Eye (tissue), 1 donor: ENCODE results near the gene AP5B1.
"Not testable (repeated sequence)": the region's sequence is repeated elsewhere in the genome, so short reads cannot be mapped to it uniquely, and the experiment has no call there.

ENCODE experiments used
- DNase-seq: peaks from one replicate; pipeline ENCODE4 v3.0.0-alpha.2; 2015

AP5B1 gene

DNA sequence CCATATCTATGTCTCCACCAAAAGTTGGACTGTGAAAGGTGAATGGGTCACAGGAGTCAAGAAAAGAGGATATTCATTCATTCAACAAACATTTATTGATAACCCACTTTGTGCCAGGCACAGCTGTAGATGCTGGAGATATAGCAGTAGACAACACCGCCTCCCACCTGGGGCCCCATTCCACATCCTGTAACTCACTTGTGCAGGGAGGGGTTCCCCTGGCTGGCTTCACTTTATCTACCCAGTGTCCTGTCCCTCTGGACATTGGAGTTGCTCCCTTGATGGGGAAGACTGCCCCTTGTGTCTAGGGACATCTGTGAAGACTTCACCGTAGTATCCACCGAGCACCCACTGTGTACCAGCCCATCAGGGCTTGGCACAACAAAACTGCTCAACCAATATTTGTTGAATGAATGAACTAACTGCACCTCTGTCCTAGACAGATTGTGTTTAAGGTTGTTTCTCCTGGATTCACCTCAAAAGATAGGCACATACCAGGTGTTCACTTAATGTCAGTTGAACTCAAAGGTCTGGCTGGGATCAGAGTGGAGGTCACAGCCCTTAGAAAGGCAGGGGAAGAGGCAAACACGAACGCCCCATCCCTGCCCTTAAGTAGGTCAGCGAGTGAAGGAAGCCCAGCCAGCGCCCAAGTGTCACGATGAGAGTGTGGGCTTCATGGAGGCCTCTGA lies 4.7 kb upstream of the AP5B1 start:
- peak; percentile 25 for DNase-seq

DNA sequence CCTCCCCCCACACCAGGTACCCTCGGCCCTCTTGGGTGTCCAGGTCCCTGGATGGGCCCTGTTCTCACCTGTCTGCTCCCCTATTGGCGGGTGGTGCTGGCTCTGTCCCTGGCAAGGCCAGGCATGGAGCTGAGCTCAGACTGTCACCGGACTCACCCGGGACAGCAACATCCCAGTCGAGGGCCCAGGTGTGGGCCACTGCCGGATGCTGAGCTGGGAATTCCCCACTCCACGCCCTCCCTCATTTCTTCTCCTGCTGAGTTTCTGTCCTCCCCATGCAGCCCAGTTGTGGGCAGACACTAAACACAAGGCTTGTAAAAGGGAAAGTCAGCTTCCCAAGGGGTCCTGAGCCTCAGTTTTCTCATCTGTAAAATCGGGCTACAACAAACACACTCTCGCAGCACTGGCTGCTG lies 2.0 kb upstream of the AP5B1 start:
- no peak for DNase-seq

DNA sequence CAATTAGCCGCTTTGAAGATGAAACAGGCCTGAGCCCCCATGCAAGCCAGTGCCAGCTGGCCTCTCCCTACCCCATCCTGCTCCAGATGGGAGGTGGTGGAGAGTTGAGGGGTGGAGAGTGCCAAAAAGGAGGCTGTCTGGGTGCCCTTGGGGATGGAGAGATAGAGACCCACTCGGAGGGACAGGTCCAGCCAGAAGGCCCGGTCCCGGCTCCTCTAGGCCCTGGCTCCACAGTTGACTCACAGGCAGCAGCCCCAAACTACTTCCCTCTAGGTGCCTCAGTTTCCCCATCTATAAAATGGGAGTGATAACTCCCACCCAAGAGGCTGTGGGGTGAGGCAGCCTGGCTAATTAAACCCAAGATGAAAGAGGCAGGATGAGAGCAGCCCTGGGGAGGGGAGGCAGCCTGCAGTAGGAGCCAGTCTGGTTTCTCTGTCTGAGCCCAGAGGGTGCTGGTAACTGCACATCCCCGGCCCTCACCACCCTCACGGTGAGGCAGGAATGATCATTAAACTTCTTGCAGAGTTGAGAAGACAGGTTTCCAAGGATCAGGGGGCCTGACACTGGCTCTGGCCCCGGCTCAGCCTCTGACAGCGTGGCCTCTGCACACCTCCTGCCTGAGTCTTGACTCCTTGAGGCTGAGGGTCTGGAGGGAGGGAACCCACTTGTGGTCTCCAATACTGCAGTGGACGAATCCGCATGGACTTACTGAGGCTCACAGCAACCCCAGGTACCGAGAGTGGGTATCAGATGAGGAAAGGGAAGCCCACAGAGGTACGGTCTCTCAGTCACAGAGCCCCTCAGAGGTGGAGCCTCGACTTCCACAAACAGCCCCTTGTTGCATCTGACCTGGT lies 1.4 kb upstream of the AP5B1 start:
- DNase-seq = no peak

DNA sequence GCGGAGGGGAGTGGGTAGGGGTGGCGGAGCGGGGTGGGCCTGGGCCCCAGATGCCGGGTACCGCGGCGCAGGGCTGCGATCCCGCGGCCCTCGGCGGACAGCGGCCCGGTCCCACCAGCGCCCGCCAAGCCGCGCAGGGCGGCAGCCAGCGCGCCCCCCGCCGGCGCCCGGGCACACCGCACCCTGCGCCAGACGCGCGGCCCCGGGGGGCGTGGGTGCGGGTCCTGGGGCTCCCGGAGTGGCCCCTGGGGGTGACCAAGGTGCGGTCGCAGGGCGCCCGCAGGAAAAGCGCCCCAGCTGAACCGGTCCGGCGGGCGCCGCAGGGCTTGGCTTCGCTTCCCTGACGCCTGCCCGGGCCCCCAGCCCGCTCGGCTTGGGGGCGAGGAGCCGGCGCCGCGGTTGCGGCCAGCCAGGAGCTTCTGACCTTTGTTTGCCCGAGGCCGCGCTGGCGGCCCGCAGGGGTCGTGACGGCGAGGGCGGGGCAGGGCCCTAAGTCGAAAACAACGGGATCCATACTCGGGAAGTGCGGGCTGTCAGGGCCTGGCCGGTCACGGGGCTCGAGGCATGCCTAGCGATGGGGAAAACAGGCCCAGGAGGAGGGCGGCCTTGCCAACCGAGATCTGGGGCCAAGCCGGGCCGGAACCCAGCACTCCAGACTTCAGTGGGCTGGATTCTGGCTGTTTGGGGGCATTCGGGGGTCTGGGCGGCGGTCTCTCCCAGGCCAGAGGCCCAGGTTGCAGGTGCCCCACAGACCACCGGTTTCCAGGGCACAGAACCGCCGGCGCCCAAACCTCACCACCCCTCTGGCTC lies 581 bp upstream of the AP5B1 start:
- peak; percentile 51 for DNase-seq

DNA sequence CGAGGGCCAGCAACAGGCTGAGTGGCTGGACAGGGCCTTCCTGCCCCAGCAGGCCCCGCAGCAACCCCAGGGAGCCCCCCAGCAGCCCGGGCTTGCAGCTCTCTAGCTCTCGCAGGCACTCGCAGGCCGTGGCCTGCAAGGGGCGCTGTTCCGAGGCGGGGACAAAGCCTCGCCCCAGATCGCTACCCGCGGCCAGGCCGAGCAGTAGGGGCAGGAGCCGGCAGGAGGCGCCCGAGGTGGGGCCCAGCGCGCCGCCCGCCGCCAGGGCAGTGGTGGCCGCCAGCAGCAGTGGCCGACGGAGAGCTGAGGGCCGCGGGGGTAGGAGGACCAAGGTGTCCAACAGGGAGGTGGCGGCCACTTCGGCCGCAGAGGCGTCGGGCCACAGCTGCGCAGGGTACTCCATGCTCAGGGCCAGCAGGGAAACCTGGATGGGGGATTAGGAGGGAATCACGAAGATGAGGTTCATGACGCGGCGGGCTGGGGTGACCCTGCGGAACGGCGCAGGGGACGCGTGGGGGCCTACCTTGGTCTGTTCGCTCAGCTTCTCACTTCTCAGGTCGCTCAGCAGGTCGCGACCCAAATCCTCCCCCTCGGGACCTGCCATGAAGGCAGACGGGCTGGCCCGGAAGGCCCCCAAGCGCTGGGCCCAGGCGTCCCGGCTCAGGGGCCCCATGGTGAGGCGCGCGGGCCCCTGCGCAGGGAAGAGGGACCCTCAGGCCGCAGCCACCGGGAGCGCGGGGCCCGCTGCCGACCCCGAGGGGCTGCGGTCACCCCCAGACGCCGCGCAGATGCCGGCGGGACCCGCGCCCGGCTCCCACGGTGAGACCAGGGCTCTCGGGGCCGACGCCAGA lies 632 bp downstream of the AP5B1 start:
- peak; percentile 81 for DNase-seq

DNA sequence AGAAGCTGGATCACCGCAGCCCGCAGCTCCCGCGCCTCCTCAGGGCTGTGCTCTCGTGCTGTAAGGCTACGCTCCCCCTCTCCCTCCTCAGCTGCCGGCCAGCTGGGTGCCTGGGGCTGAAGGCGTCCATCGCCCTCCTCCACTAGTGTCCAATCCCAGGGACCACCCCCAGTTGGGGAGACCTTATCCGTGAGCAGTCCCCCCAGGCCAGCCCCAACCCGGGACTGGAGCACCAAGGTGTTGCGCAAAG lies 1.2 kb downstream of the AP5B1 start:
- no peak for DNase-seq

DNA sequence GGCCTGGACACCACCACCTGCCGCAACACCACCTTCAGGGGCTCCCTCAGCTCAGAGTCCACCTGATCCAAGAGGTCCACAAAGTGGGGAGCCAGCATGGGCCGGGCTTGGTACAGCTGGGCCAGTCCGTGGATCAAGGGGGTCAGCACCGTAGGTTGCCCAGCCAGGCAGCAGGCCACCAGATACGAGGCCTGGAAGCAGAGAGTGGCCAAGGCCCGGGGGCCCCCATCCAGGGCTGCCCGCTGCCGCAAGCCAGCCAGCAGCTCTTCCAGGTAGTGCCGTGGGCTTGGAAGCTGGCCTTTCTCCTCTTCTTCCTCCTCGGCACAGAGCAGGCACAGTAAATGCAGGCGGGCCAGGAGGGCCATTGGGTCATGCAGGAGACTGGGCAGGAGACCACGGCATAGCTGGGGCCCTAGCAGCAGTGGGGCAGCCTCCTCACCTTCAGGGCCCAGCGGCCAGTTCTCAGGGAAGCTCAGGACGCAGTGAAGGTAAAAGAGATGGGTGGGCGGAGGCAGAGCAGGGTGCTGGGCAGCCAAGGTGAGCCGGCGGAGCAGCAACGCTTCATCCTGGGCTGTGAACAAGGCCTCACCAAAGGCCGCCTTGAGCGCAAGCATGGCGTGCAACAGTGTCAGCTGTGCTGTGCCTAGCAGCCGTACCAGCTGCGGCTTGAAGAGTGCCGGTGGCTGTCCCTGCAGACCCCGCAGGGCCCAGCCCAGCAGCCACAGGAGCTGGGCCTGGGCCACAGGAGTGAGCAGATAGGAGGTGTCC lies 1.7 kb downstream of the AP5B1 start:
- DNase-seq = no peak

DNA sequence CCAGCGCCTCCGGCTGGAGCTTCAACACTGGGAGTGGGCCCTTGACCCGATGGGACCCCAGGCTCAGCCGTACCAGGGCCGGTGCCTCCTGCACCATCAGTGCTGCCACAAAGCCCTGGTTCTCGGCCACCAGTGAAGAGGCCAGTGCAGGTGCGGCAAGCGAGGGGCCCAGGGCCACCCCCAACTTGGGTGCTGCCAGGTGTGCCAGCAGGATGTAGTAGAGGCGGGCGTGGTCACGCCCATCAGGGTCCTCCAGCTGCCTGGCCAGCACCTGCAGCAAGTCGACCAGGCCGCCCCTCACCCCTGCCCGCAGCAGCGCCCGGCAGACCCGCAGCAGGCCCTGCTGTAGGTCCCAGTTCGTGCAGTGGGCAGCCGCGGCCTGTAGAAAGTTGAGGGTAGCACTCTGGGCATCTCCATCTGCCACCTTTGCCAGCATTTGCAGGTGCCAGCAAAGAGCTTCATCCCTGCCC lies 2.3 kb downstream of the AP5B1 start:
- no peak for DNase-seq

DNA sequence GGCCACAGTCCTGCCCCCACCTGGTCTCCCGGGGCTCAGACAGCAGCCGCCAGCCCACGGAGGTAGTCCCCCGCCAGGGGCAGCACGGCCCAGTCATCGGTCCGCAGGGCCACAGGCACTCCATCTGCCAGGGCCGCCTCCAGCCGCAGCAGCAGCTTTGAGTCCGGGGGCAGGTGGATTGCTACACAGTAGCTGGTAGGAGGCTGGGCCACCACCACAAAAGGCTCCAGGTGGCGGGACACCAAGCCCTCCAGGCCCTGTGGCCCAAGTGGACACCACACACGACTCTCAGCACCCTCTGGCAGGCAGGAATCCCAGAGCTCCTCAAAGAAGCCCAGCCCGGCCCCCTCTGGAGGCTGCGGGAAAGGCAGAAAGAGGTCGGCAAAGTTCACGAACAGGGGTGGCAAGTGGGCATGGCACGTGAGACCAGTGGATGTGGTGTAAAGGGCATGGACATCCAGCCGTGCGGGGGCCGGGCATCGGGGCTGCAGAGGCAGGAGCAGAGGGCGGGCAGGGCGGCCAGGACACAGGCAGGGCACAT lies 2.9 kb downstream of the AP5B1 start:
- DNase-seq = no peak

DNA sequence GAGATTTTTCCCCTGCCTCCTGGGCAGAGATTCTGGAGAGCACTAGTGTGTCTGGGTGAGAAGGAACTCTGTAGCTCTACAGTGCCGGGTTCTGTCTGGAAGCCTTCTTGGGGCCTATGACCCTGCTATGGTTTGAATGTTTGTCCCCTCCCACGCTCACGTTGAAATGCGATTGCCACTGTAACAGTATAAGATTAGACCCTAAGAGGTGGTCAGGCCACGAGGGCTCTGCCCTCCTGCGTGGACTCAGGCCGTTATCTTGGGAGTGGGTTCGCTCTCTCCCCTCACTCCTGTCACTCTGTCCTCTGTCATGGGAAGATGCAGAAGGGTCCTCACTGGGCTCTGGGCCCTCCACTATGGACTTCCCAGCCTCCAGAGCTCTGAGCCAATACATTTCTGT lies 3.5 kb downstream of the AP5B1 start:
- DNase-seq = no peak

DNA sequence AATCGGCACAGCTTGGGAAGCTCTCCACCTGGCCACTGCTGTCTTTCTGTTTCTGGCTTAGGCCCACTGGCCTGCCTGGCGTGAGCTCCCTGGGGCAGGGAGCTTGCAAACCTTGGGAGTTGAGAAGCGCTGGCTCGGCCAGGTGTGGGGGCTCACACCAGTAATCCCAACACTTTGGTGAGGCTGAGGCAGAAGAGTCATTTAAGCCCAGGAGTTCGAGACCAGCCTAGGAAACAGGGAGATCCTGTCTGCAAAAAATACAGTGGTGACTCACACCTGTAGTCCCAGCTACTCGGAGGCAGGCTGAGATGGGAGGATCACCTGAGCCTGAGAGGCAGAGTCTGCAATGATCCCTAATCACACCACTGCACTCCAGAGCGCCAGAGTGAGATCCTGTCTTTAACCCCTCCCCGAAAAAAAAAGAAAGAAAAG lies 4.0 kb downstream of the AP5B1 start:
- DNase-seq = no peak

DNA sequence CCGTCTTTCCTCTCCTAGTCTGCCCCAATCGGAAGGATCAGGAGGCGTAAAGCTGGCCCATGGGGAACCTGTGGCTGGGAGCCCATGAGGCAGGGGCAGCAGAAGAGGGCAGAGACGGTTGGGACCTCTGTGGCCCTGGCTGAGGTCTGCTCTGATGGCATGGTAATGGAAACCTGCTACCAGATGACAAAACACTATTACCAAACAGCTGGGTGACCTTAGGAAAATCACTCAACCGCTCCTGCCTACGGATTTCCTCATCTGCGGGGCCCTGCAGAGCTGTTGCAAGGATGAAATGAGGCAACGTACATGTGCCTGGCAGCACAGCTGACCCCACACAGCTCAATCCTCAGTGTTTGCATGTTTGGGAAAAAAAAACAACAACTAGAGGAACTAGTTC lies 4.6 kb downstream of the AP5B1 start:
- no peak for DNase-seq

DNA sequence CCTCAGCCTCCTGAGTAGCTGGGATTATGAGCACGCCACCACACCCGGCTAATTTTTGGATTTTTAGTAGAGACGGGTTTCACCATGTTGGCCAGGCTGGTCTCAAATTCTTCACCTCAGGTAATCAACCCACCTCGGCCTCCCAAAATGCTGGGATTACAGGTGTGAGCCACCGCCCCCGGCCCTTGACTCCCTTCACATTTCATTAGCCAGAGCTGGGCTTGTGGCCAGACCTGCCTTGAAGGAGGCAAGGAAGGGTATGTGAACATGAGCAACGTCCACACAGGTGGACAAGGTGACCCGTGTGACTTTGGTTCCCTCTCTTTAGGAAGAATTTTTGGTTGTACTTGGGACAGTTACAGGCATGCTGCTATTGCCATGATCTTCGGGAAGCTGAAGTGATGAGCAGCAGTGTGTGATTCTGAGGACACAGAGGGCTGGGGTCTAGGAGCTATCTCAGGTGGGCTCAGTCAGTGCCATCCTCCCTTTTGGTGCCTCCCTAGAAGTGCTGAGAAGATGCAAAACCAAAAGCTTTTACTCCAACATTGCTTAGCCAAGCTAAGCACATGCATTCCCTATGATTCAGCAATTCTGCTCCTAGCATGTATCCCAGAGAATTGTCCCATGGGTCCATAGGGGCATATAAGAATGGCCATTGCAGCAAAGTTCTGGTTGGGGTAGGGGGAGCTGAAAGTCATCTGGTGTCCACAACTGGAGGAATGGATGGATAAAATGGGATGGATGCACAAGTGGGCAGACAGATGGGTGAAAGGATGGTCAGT lies 6.1 kb downstream of the AP5B1 start:
- no peak for DNase-seq

DNA sequence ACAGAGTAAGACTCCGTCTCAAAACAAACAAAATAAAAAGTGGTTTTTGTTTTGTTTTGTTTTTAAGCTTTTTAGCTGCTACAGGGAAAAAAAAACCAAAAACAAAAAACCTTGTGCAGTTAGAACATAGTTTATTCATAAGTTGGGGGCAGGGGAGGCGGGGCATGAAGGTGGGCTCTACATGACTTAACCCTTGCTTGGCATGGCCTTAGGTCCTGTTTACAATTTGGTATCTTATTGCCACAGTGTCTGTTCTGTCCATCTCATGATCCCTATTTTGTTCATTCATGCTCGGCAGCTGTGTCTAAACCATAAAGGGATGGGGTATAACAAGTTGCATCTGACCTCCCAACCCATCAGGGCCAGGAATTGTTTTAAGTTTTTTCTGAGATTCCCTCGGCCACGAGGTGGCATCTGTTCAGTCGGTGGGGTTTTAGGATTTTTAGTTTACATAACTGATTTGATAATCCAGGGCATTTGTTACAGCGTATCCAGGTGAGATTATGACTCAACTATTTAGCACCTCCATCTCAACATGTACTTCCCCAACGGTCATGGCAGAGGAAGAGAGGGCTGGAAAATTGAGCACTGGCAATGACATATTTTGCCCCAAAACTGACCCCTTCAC lies 6.9 kb downstream of the AP5B1 start:
- no peak for DNase-seq

DNA sequence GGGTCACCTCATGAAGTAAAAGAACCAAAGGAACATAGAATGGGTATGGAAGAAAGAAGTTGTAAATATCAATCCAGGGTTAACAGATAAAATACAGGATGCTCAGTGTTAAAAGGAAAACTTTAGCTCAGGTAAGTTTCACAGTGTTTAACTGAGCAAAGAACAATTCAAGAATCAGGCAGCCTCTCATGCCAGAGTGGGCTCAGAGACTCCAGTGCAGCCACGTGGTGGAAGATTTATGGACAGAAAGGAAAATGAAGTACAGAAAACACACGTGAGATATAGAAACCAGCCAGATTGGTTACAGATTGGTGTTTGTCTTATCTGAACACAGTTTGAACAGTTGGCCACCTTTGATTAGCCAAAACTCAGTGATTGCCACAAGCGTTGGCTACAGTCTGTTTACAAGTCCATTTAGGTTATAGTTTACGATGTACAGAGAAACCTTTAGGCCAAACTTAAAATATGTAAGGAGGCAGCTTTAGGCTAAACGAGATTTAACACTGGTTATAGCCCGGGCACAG lies 9.1 kb downstream of the AP5B1 start:
- no peak for DNase-seq

DNA sequence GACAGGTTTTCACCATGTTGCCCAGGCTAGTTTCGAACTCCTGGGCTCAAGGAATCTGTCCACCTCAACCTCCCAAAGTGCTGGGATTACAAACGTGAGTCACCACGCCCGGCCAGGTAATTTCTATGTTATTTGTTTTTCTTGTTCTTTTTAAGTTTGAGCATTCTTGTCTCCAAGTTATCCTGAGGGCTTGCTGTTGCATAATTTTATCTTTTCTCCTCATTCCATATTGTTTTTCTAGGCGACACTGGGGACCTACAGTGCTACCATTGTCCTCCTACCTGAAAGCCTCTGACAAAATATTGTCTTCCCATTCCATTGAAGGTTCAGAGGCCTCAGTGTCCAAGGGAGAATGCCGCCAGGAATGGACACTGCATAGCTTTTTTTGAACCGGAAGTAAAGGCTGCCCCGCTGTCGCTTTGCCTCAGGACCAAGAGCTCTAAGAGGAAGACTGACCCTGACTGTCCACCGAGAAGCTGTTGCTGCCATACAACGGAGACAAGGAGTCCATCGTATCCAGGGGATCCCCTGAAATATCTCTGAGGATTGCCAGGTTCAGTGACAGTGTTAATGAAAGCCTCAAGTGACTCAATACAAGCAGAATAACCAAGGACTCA lies 9.7 kb downstream of the AP5B1 start:
- no peak for DNase-seq

DNA sequence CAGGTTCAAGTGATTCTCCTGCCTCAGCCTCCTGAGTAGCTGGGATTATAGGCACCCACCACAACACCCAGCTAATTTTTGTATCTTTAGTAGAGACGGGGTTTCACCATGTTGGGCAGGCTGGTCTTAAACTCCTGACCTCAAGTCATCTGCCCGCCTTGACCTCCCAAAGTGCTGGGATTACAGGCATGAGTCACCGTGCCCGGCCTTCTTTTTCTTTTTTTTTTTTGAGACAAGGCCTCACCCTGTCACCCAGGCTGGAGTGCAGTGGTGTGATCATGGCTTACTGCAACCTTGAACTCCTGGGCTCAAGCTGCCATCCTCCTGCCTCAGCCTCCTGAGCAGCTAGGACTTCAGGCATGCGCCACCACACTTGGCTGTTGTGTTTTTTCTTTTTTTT lies 13.0 kb downstream of the AP5B1 start:
- not testable (repeated sequence) for DNase-seq

DNA sequence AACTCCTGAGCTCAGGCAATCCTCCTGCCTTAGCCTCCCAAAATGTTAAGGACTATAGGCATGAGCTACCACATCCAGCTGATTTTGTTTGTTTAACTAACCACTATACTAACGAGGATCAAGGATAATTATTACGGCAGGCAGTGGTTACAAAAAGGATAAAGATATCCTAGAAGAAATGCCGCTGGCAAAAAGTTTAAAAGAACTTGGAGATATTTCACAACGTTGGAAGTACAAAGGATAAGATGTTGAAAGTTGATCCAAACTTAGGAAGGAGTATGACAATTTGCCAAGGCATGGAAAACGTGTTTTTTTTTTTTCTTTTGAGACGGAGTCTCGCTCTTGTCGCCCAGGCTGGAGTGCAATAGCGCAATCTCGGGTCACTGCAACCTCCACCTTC lies 13.4 kb downstream of the AP5B1 start:
- no peak for DNase-seq

DNA sequence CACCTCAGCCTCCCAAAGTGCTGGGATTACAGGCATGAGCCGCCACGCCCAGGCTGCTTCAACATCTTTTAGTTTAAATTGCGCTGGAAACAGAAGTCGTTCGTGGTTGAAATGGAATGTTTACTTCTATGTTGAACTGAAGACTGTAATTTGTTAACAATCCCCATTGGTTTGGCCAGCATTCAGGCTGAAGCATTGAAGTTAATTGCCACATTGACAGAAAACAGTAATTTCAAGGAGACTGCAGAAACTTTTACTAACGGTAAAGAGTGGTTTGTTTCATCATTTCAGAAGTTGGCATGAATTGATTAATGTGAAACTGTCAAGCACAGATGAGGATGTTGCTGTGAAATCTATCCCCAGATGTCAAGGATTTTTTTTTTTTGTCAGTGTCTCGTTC lies 14.2 kb downstream of the AP5B1 start:
- no peak for DNase-seq

DNA sequence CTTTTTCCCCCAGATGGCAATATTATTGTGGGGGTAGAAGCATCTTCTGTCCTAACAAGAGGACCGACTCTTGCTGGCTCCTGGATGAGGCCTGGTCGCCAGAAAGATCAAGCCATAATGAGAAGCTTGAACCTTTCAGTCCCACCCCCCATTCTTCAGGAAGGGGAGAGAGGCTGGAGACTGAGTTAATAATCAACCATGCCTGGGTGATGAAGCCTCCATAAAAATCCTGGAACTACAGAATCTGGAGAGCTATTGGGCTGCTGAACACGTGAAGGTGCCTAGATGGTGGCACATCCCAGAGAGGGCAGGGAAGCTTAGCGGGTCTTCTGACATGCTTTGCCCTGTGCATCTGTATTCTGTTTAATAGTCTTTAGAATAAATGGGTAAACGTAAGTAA lies 16.3 kb downstream of the AP5B1 start:
- no peak for DNase-seq
